GM19372 (cell line): ENCODE data around the gene SIGLEC14.
A peak's percentile ranks its signal among the peaks of the same experiment; 100 is the strongest.

Source experiments
- ATAC-seq: cut with Tn5 transposase; IDR thresholded peaks from one replicate; pipeline ENCODE4 v1.9.1; 2021; ENCODE audit warnings: mild to moderate bottlenecking, low read depth, moderate library complexity; ENCODE audit not compliant: unreplicated experiment

The SIGLEC14 gene

GRCh38 chr19:51626675-51627074 lies 19.9 kb downstream of the SIGLEC14 start:
- no peak for ATAC-seq

GRCh38 chr19:51621178-51621577 lies 25.4 kb downstream of the SIGLEC14 start:
- ATAC-seq, result no peak

GRCh38 chr19:51615991-51616390 lies 30.6 kb downstream of the SIGLEC14 start:
- no peak for ATAC-seq

GRCh38 chr19:51614789-51615188 lies 31.8 kb downstream of the SIGLEC14 start:
- no peak for ATAC-seq

- ATAC-seq, result no peak
These were observed 36.0 kb downstream of the SIGLEC14 start for GRCh38 chr19:51610576-51610975.

- no peak for ATAC-seq
These were observed 38.6 kb downstream of the SIGLEC14 start for GRCh38 chr19:51607920-51608562.

GRCh38 chr19:51607077-51607476 lies 39.5 kb downstream of the SIGLEC14 start:
- ATAC-seq, result peak; percentile 98

GRCh38 chr19:51602189-51602854 lies 44.3 kb downstream of the SIGLEC14 start:
- no peak for ATAC-seq

- no peak for ATAC-seq
These were observed 45.6 kb downstream of the SIGLEC14 start for GRCh38 chr19:51600940-51601580.

- ATAC-seq, result no peak
These were observed 47.5 kb downstream of the SIGLEC14 start for GRCh38 chr19:51599084-51599483.

- ATAC-seq, result no peak
These were observed 48.3 kb downstream of the SIGLEC14 start for GRCh38 chr19:51598159-51598915.

GRCh38 chr19:51595190-51596175 lies 51.1 kb downstream of the SIGLEC14 start:
- no peak for ATAC-seq

GRCh38 chr19:51594774-51595109 lies 51.9 kb downstream of the SIGLEC14 start:
- ATAC-seq, result no peak

GRCh38 chr19:51593969-51594773 lies 52.5 kb downstream of the SIGLEC14 start:
- peak; percentile 99 for ATAC-seq

- ATAC-seq, result no peak
These were observed 53.3 kb downstream of the SIGLEC14 start for GRCh38 chr19:51593138-51593890.
